H1 (cell line): Measurements from ENCODE around the gene NRN1. TPM values are rescaled to one million over a fixed set of nuclear protein-coding genes. Genes with fewer than 3 reads are reported as not detected.

Source experiments
- CTCF ChIA-PET: fragments of 300-600 bp; sonication (Branson Sonifier 250); formaldehyde crosslinking; loops from one replicate; lab custom pipeline; 2021; ENCODE audit not compliant: partially characterized antibody; lab: Charles Lee
- POLR2A ChIA-PET: fragments of 300-600 bp; sonication (Branson Sonifier 250); formaldehyde crosslinking; loops from one replicate; lab custom pipeline; 2021; ENCODE audit warnings: inconsistent platforms; ENCODE audit not compliant: partially characterized antibody; lab: Charles Lee
- DNase-seq, 2 experiments: peaks; one replicate each; pipeline versions ENCODE4 v3.0.0 to v3.0.0-alpha.2; 2010 to 2022; ENCODE audit warnings: low spot score in 2 of 2, low read depth in 1 of 2, mixed read lengths in 1 of 2
- FAIRE-seq: peaks from 2 replicates; lab custom pipeline; 2011; peaks lifted over from hg19 to GRCh38; lab: Jason Lieb, UNC
- H2AFZ ChIP-seq: 2 replicates; pipeline ENCODE4 v1.8.1; 2012; ENCODE audit warnings: low read length, inconsistent platforms
- H2AK5ac ChIP-seq: 2 replicates; pipeline ENCODE4 v1.6.1; 2013; ENCODE audit warnings: low read depth, low read length
- H2BK120ac ChIP-seq: replicated peaks from 2 replicates; pipeline ENCODE3; 2013; ENCODE audit warnings: low read depth, low read length, inconsistent platforms
- H2BK12ac ChIP-seq: 2 replicates; pipeline ENCODE4 v1.6.1; 2013; ENCODE audit warnings: low read depth, low read length
- H2BK15ac ChIP-seq: 2 replicates; pipeline ENCODE4 v1.6.1; 2013; ENCODE audit warnings: low read length
- H2BK20ac ChIP-seq: 2 replicates; pipeline ENCODE4 v1.6.1; 2013; ENCODE audit warnings: low read length
- H2BK5ac ChIP-seq: 2 replicates; pipeline ENCODE4 v1.6.1; 2013; ENCODE audit warnings: low read depth, low read length
- H3K14ac ChIP-seq: 2 replicates; pipeline ENCODE4 v1.6.1; 2013; ENCODE audit warnings: inconsistent platforms; ENCODE audit not compliant: insufficient read length
- H3K18ac ChIP-seq: 2 replicates; pipeline ENCODE4 v1.6.1; 2013; ENCODE audit warnings: low read length; ENCODE audit errors: extremely low read depth
- H3K23ac ChIP-seq: 2 replicates; pipeline ENCODE4 v1.6.1; 2013; ENCODE audit warnings: inconsistent platforms; ENCODE audit not compliant: insufficient read length
- H3K23me2 ChIP-seq: 2 replicates; pipeline ENCODE4 v1.6.1; 2013; ENCODE audit warnings: low read depth, low read length
- H3K27ac ChIP-seq: 2 replicates; pipeline ENCODE4 v1.6.1; 2011; ENCODE audit warnings: low read depth, low read length, inconsistent platforms
- H3K27me3 ChIP-seq, 4 experiments: replicated peaks in 1 of 4; 1 replicate in 1 of 4; 2 replicates in 3 of 4; pipeline versions ENCODE4 v1.6.1 to v1.8.1; 2011 to 2013; ENCODE audit warnings: low read length in 3 of 4, mild to moderate bottlenecking in 3 of 4, inconsistent platforms in 2 of 4, mixed read lengths in 2 of 4, moderate library complexity in 1 of 4; ENCODE audit not compliant: control insufficient read depth in 3 of 4, insufficient read depth in 3 of 4; ENCODE audit errors: extremely low read depth in 1 of 4
- H3K36me3 ChIP-seq, 4 experiments: 2 replicates each; pipeline versions ENCODE4 v1.6.1 to v1.8.1; 2011 to 2013; ENCODE audit warnings: mild to moderate bottlenecking in 4 of 4, low read length in 3 of 4, moderate library complexity in 2 of 4, control low read depth in 1 of 4, inconsistent platforms in 1 of 4; ENCODE audit not compliant: insufficient read depth in 4 of 4, control insufficient read depth in 2 of 4
- H3K4ac ChIP-seq: replicated peaks from 2 replicates; pipeline ENCODE3; 2013; ENCODE audit warnings: low read length, low read depth, mixed read lengths, inconsistent platforms; ENCODE audit not compliant: insufficient read length
- H3K4me1 ChIP-seq, 4 experiments: replicated peaks in 1 of 4; 1 replicate in 1 of 4; 2 replicates in 3 of 4; pipeline versions ENCODE4 v1.6.1 to v1.8.1; 2011 to 2013; ENCODE audit warnings: low read length in 3 of 4, inconsistent platforms in 2 of 4, mixed read lengths in 1 of 4; ENCODE audit not compliant: insufficient read depth in 4 of 4, control insufficient read depth in 3 of 4
- H3K4me2 ChIP-seq, 2 experiments: 2 replicates each; pipeline versions ENCODE4 v1.6.1 to v1.8.1; 2011 to 2013; ENCODE audit warnings: low read depth in 2 of 2, low read length in 2 of 2, control low read depth in 1 of 2, inconsistent platforms in 1 of 2, mild to moderate bottlenecking in 1 of 2; ENCODE audit not compliant: insufficient read depth in 1 of 2
- H3K4me3 ChIP-seq, 4 experiments: fragments of 200-600, 300-600 bp in 1 of 4; sonication (generic), shearing (Covaris generic), sonication (Bioruptor Twin) in 1 of 4; 2 replicates each; pipeline versions ENCODE4 v1.5.1 to v1.8.1; 2011 to 2016; ENCODE audit warnings: low read length in 4 of 4, low read depth in 3 of 4, control low read depth in 2 of 4, inconsistent platforms in 2 of 4, mild to moderate bottlenecking in 2 of 4, mixed read lengths in 1 of 4, moderate library complexity in 1 of 4; ENCODE audit not compliant: insufficient read depth in 2 of 4; ENCODE audit errors: extremely low read depth in 1 of 4
- H3K56ac ChIP-seq: replicated peaks from 2 replicates; pipeline ENCODE3; 2013; ENCODE audit warnings: low read depth, mild to moderate bottlenecking, mixed read lengths, low read length, inconsistent platforms; ENCODE audit not compliant: insufficient read length
- H3K79me1 ChIP-seq: 2 replicates; pipeline ENCODE4 v1.6.1; 2013; ENCODE audit warnings: low read depth, low read length, control low read depth
- H3K79me2 ChIP-seq, 2 experiments: 2 replicates each; pipeline versions ENCODE4 v1.6.1 to v1.8.1; 2012 to 2013; ENCODE audit warnings: low read length in 2 of 2, mild to moderate bottlenecking in 2 of 2, inconsistent platforms in 1 of 2; ENCODE audit not compliant: insufficient read depth in 2 of 2, control insufficient read depth in 1 of 2
- H3K9ac ChIP-seq, 4 experiments: replicated peaks in 1 of 4; 1 replicate in 1 of 4; 2 replicates in 3 of 4; pipeline versions ENCODE4 v1.6.1 to v1.8.1; 2011 to 2013; ENCODE audit warnings: low read depth in 3 of 4, low read length in 3 of 4, control low read depth in 2 of 4, mild to moderate bottlenecking in 2 of 4, moderate library complexity in 2 of 4, inconsistent platforms in 1 of 4; ENCODE audit errors: extremely low read depth in 1 of 4
- H3K9me3 ChIP-seq, 2 experiments: 2 replicates each; pipeline versions ENCODE4 v1.6.1 to v1.8.1; 2012 to 2013; ENCODE audit warnings: mild to moderate bottlenecking in 2 of 2, moderate library complexity in 2 of 2, control low read depth in 1 of 2, inconsistent platforms in 1 of 2, low read depth in 1 of 2, low read length in 1 of 2, mixed read lengths in 1 of 2; ENCODE audit not compliant: insufficient read depth in 2 of 2
- H4K20me1 ChIP-seq, 2 experiments: replicated peaks in 1 of 2; 2 replicates each; pipeline versions ENCODE3 to v1.8.1; 2011 to 2013; ENCODE audit warnings: inconsistent platforms in 2 of 2, low read length in 2 of 2, mild to moderate bottlenecking in 1 of 2; ENCODE audit not compliant: insufficient read depth in 2 of 2, control insufficient read depth in 1 of 2
- H4K5ac ChIP-seq: 2 replicates; pipeline ENCODE4 v1.6.1; 2013; ENCODE audit warnings: low read length, low read depth, mixed read lengths, inconsistent platforms; ENCODE audit not compliant: insufficient read length
- H4K8ac ChIP-seq: 2 replicates; pipeline ENCODE4 v1.8.0; 2013; ENCODE audit warnings: mild to moderate bottlenecking, moderate library complexity, low read length, inconsistent platforms; ENCODE audit not compliant: insufficient read depth; ENCODE audit errors: extremely low read depth
- H4K91ac ChIP-seq: replicated peaks from 2 replicates; pipeline ENCODE3; 2013; ENCODE audit warnings: low read length, mixed read lengths, inconsistent platforms; ENCODE audit not compliant: insufficient read length
- TEAD4 ChIP-seq: IDR thresholded peaks from 2 replicates; pipeline ENCODE4 v1.6.1; 2012; ENCODE audit warnings: low read depth, low read length, inconsistent platforms, mixed read lengths
- WGBS, 2 experiments: shearing (Covaris generic) in 1 of 2; methylation state at CpG; one replicate each; pipeline versions ENCODE4 v1.1.6 to v1.1.7; 2013 to 2015; ENCODE audit warnings: low lambda C conversion rate in 2 of 2, mixed read lengths in 2 of 2, inconsistent platforms in 1 of 2, low coverage in 1 of 2, missing lambda C conversion rate in 1 of 2; ENCODE audit not compliant: insufficient replicate concordance in 2 of 2, insufficient coverage in 1 of 2, insufficient read length in 1 of 2; ENCODE audit errors: extremely low coverage in 1 of 2, missing lambda C conversion rate in 1 of 2; 5-methylcytosine and 5-hydroxymethylcytosine counted together
- polyA plus RNA-seq, 7 experiments: library from polyadenylated mRNA; depleted of rRNA in 3 of 7; stranded (reverse) in 5 of 7; unstranded in 2 of 7; fragments of >200 nt in 5 of 7; fragments of 200-250 nt in 2 of 7; gene quantifications; 1 replicate in 5 of 7; 2 replicates in 1 of 7; 4 replicates in 1 of 7; pipeline versions ENCODE4 v1.2.1 to v1.2.3, GENCODE V29; 2011 to 2013; ENCODE audit warnings: missing spikeins in 2 of 7, mixed read lengths in 2 of 7
- total RNA-seq: library from RNA; stranded (reverse); fragmentation: NEBNext Ultra II Directional; extraction: Animal tissue kit (Norgen Biotek cat#: 25700); gene quantifications from 2 replicates; pipeline ENCODE4 v1.2.1, GENCODE V29; 2021

Gene NRN1
- total and polyA plus RNA-seq, 2 of the 8 experiments (the other 6 are each of a cell fraction or from before 2014, with no cell fraction given), result 0.06 to 0.26 TPM

- H3K36me3 ChIP-seq, result no peaks in the 10 kb centered on the region
- no peaks in the 10 kb centered on the region for H3K23me2 ChIP-seq
- H2BK15ac ChIP-seq, result no peak overlapping the region
- H3K23ac ChIP-seq, result no peak overlapping the region
- 97% methylated on average over 2 of the region's 2 CpGs; no CpG with 5 or more reads in 1 of the 2 experiments for WGBS, 2 experiments
- no peaks in the 10 kb centered on the region for H3K79me2 ChIP-seq
- H4K20me1 ChIP-seq, result no peaks in the 10 kb centered on the region
- ChIA-PET CTCF (interaction anchor here (1.2 to 2.0 kb wide), 2 partner anchors 15 to 31 kb away, joined by 4 to 8 read pairs; no protein-coding TSS in a partner anchor), POLR2A (no interaction called here)
- no peak overlapping the region for H3K14ac ChIP-seq
- H3K9me3 ChIP-seq, result no peaks in the 10 kb centered on the region
- H3K4me2 ChIP-seq, result no peak overlapping the region
- H3K18ac ChIP-seq, result no peak overlapping the region
- no peak overlapping the region for H4K8ac ChIP-seq
- FAIRE-seq (no peak), DNase-seq (no peak)
- H3K4me1 ChIP-seq, result peaks cover 0 to 2% (median 0%) of the 10 kb centered on the region in 4 experiments; a peak in 1 of 7 replicates
- H3K4ac ChIP-seq, result no peak overlapping the region
- H3K4me3 ChIP-seq, result no peak overlapping the region
- H2AFZ ChIP-seq, result no peak overlapping the region
- no peaks in the 10 kb centered on the region; a peak in 1 of 7 replicates for H3K27me3 ChIP-seq
- H3K79me1 ChIP-seq, result no peaks in the 10 kb centered on the region
- no peak overlapping the region for H3K56ac ChIP-seq
- H3K9ac ChIP-seq, result no peak overlapping the region
- H2BK120ac ChIP-seq, result no peak overlapping the region
- no peak overlapping the region for H2BK20ac ChIP-seq
- H2BK12ac ChIP-seq, result no peak overlapping the region
- no peak overlapping the region for H3K27ac ChIP-seq
- no peak overlapping the region for H2AK5ac ChIP-seq
- no peak overlapping the region for H2BK5ac ChIP-seq
- H4K5ac ChIP-seq, result no peak overlapping the region
- no peak overlapping the region for H4K91ac ChIP-seq
- no peak for TF ChIP-seq TEAD4
Observed at GRCh38 chr6:6026513-6027205, 19.9 kb upstream of the NRN1 start.
